Activated B cell treated with CpG ODN at 0.5 μM for 24 hours (primary cell): ENCODE results near the gene MYCBP. TPM values are rescaled to one million over a fixed set of nuclear protein-coding genes. Genes with fewer than 3 reads are reported as not detected.

Source experiments
- ATAC-seq: fragments of 200-7000 bp; cut with Tn5 transposase; one replicate; pipeline ENCODE4 v1.10.0; 2021; ENCODE audit warnings: low read depth, mild to moderate bottlenecking, moderate library complexity
- CTCF ChIA-PET: fragments of 350-600 bp; sonication (Branson Sonifier 250); formaldehyde crosslinking; loops from one replicate; lab custom pipeline; 2021; ENCODE audit warnings: antibody characterized with exemption; lab: Charles Lee
- POLR2A ChIA-PET: fragments of 350-600 bp; sonication (Branson Sonifier 250); formaldehyde crosslinking; loops from one replicate; lab custom pipeline; 2021; ENCODE audit warnings: antibody characterized with exemption; lab: Charles Lee
- DNase-seq: peaks from one replicate; pipeline ENCODE4 v3.0.0; 2022
- H3K27ac Mint-ChIP-seq: one replicate; pipeline ENCODE4 v1.8.0; 2020; ENCODE audit warnings: mixed read lengths
- H3K27me3 Mint-ChIP-seq: one replicate; pipeline ENCODE4 v1.8.0; 2021; ENCODE audit warnings: mixed read lengths
- H3K36me3 Mint-ChIP-seq: one replicate; pipeline ENCODE4 v1.8.0; 2021; ENCODE audit warnings: low read depth, mixed read lengths
- H3K4me1 Mint-ChIP-seq: one replicate; pipeline ENCODE4 v1.8.0; 2021; ENCODE audit warnings: mixed read lengths
- H3K4me3 Mint-ChIP-seq: one replicate; pipeline ENCODE4 v1.8.0; 2020; ENCODE audit warnings: mild to moderate bottlenecking, mixed read lengths
- H3K9me3 Mint-ChIP-seq: one replicate; pipeline ENCODE4 v1.8.0; 2020; ENCODE audit warnings: mixed read lengths
- intact Hi-C: fragments of 100-400 bp; cut with micrococcal nuclease; formaldehyde crosslinking; loops from one replicate; pipeline ENCODE4 v1.15.1; 2024
- total RNA-seq: library from RNA; stranded (reverse); gene quantifications from 2 replicates; pipeline ENCODE4 v1.2.3, GENCODE V29; 2022
- TF ChIP-seq, protein P1 (sequence below): fragments of 200-600 bp; IDR thresholded peaks from one replicate; pipeline ENCODE4 v1.8.0; 2022; ENCODE audit warnings: antibody characterized with exemption, mild to moderate bottlenecking

The MYCBP gene
- total RNA-seq, 1 donor from 2014 or later, result 18.6 TPM

GRCh38 chr1:38831731-38832369 lies 41.3 kb downstream of the MYCBP start:
- Mint-ChIP-seq H3K27me3 (peaks cover 19% of the 10 kb centered on the region), H3K4me3 (no peak overlapping the region), H3K4me1 (peaks cover 4% of the 10 kb centered on the region), H3K27ac (no peak overlapping the region), H3K36me3 (peaks cover under 1% of the 10 kb centered on the region), H3K9me3 (no peaks in the 10 kb centered on the region)
- CTCF ChIA-PET, result interaction anchor here (0.9 to 2.1 kb wide), 3 partner anchors 12 to 1377 kb away, joined by 3 to 6 read pairs (median 4); no protein-coding TSS in a partner anchor
- ATAC-seq (no peak), DNase-seq (no peak)
- POLR2A ChIA-PET, result no interaction called here
- TF ChIP-seq, protein P1, sequence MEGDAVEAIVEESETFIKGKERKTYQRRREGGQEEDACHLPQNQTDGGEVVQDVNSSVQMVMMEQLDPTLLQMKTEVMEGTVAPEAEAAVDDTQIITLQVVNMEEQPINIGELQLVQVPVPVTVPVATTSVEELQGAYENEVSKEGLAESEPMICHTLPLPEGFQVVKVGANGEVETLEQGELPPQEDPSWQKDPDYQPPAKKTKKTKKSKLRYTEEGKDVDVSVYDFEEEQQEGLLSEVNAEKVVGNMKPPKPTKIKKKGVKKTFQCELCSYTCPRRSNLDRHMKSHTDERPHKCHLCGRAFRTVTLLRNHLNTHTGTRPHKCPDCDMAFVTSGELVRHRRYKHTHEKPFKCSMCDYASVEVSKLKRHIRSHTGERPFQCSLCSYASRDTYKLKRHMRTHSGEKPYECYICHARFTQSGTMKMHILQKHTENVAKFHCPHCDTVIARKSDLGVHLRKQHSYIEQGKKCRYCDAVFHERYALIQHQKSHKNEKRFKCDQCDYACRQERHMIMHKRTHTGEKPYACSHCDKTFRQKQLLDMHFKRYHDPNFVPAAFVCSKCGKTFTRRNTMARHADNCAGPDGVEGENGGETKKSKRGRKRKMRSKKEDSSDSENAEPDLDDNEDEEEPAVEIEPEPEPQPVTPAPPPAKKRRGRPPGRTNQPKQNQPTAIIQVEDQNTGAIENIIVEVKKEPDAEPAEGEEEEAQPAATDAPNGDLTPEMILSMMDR, result no peak
- intact Hi-C loops, result loop anchor here (10.0 kb wide), 1 partner anchor 937 kb away; no protein-coding TSS in a partner anchor

- Mint-ChIP-seq H3K27me3 (peaks cover 26% of the 10 kb centered on the region), H3K4me3 (no peak overlapping the region), H3K4me1 (no peaks in the 10 kb centered on the region), H3K36me3 (no peaks in the 10 kb centered on the region), H3K27ac (no peak overlapping the region), H3K9me3 (no peaks in the 10 kb centered on the region)
- intact Hi-C loops, result no loop called here
- ChIA-PET POLR2A (no interaction called here), CTCF (no interaction called here)
- no peak for ATAC-seq
- TF ChIP-seq, protein P1, result no peak
- no peak for DNase-seq
These were observed 43.8 kb downstream of the MYCBP start for GRCh38 chr1:38829368-38829767.

GRCh38 chr1:38827318-38827717 lies 45.8 kb downstream of the MYCBP start:
- TF ChIP-seq, protein P1, result no peak
- H3K4me3 Mint-ChIP-seq, result no peak overlapping the region
- no peaks in the 10 kb centered on the region for H3K9me3 Mint-ChIP-seq
- H3K27me3 Mint-ChIP-seq, result peaks cover 34% of the 10 kb centered on the region
- CTCF ChIA-PET, result interaction anchor here (0.8 to 2.0 kb wide), 2 partner anchors 8 kb away, joined by 4 to 5 read pairs; no protein-coding TSS in a partner anchor
- POLR2A ChIA-PET, result no interaction called here
- intact Hi-C loops, result no loop called here
- no peak overlapping the region for H3K27ac Mint-ChIP-seq
- no peaks in the 10 kb centered on the region for H3K4me1 Mint-ChIP-seq
- DNase-seq (no peak), ATAC-seq (no peak)
- H3K36me3 Mint-ChIP-seq, result no peaks in the 10 kb centered on the region

- CTCF ChIA-PET, result interaction anchor here (0.8 to 2.0 kb wide), 2 partner anchors 8 kb away, joined by 4 to 5 read pairs; no protein-coding TSS in a partner anchor
- intact Hi-C loops, result no loop called here
- POLR2A ChIA-PET, result no interaction called here
These were observed 46.3 kb downstream of the MYCBP start for GRCh38 chr1:38826886-38827285.

GRCh38 chr1:38826262-38826661 lies 46.9 kb downstream of the MYCBP start:
- H3K27me3 Mint-ChIP-seq, result peaks cover 40% of the 10 kb centered on the region
- CTCF ChIA-PET, result interaction anchor here (2.0 kb wide), 1 partner anchor 9 kb away, joined by 5 read pairs; no protein-coding TSS in a partner anchor
- TF ChIP-seq, protein P1, result no peak

More at GRCh38 chr1:38826886-38827285, 46.3 kb downstream of the MYCBP start:
- Mint-ChIP-seq H3K36me3 (no peaks in the 10 kb centered on the region), H3K27ac (no peak overlapping the region), H3K27me3 (peaks cover 37% of the 10 kb centered on the region), H3K4me3 (no peak overlapping the region), H3K4me1 (no peaks in the 10 kb centered on the region), H3K9me3 (no peaks in the 10 kb centered on the region)
- no peak for ATAC-seq
- TF ChIP-seq, protein P1, result no peak
- DNase-seq, result no peak

More at GRCh38 chr1:38826262-38826661, 46.9 kb downstream of the MYCBP start:
- Mint-ChIP-seq H3K4me3 (no peak overlapping the region), H3K9me3 (no peaks in the 10 kb centered on the region), H3K27ac (no peak overlapping the region), H3K36me3 (no peaks in the 10 kb centered on the region), H3K4me1 (no peaks in the 10 kb centered on the region)
- intact Hi-C loops, result no loop called here
- POLR2A ChIA-PET, result no interaction called here
- no peak for DNase-seq
- ATAC-seq, result no peak
